A549 (cell line): ENCODE results near the gene SF3A2.

Source experiments
- CTCF ChIP-seq: fragments of >200 bp; sonication (Bioruptor Twin); formaldehyde crosslinking; IDR thresholded peaks from 3 replicates; pipeline ENCODE4 v1.5.1; 2016
- ELK1 ChIP-seq: fragments of 150-350 bp; IDR thresholded peaks from 2 replicates; pipeline ENCODE4 v1.6.1; 2014; ENCODE audit warnings: low read depth, mild to moderate bottlenecking, low read length
- EP300 ChIP-seq, 2 experiments: fragments of >200 bp; sonication (Bioruptor Twin); formaldehyde crosslinking; IDR thresholded peaks; 2 replicates in 1 of 2; 3 replicates in 1 of 2; pipeline ENCODE4 v1.6.1; 2016 to 2017
- ZC3H11A ChIP-seq: fragments of 450-650 bp; IDR thresholded peaks from 2 replicates; pipeline ENCODE4 v1.6.1; 2014; ENCODE audit warnings: antibody characterized with exemption, mild to moderate bottlenecking

- no peak for TF ChIP-seq ELK1
- TF ChIP-seq CTCF: no peak
- no peak for TF ChIP-seq ZC3H11A
- TF ChIP-seq EP300 (IDR thresholded peaks at IDR 0.05): no peak
Measured at GRCh38 chr19:2239771-2240770, 3.4 kb downstream of the SF3A2 start.
